ENCODE results near the gene PYCR2.

GRCh38 chr1:225958041-225958440, 34.0 kb upstream of the PYCR2 start:
- TF ChIP-seq CTCF (IDR thresholded peaks at IDR 0.05; ENCODE audit: poor library complexity, severe bottlenecking), result no peak
- TF ChIP-seq POLR2AphosphoS5 (IDR thresholded peaks at IDR 0.05), result no peak
- no peak for TF ChIP-seq TAF1 (IDR thresholded peaks at IDR 0.05; ENCODE audit: low read depth)
- no peak for TF ChIP-seq EP300 (conservative IDR thresholded peaks at IDR 0.05; ENCODE audit: poor library complexity, severe bottlenecking)
- no peak for TF ChIP-seq EZH2 (IDR thresholded peaks at IDR 0.05; ENCODE audit: borderline replicate concordance, insufficient read depth, low read length, poor library complexity, severe bottlenecking)

All from neural cell (in vitro differentiated cells).